CD14-positive monocyte (primary cell): Measurements from ENCODE around the gene RAB22A. TPM values are rescaled to one million over a fixed set of nuclear protein-coding genes. Genes with fewer than 3 reads are reported as not detected.

Source experiments
- DNase-seq, 3 donors: peaks; one replicate each; pipeline ENCODE4 v3.0.0-alpha.2; 2011 to 2022
- H2AFZ ChIP-seq: 2 replicates; pipeline ENCODE4 v1.6.0; 2012; ENCODE audit warnings: mild to moderate bottlenecking, low read depth, low read length, inconsistent platforms; ENCODE audit not compliant: insufficient read depth, poor library complexity, severe bottlenecking
- H3K27ac ChIP-seq, 2 donors: 1 replicate in 1 of 2; 2 replicates in 1 of 2; pipeline ENCODE4 v1.5.1; 2012 to 2013; ENCODE audit warnings: low read length in 2 of 2, control low read depth in 1 of 2, inconsistent platforms in 1 of 2, low read depth in 1 of 2, mild to moderate bottlenecking in 1 of 2
- H3K27me3 ChIP-seq, 2 donors: one replicate each; pipeline versions ENCODE4 v1.6.0 to v1.6.1; 2011 to 2013; ENCODE audit warnings: low read length in 2 of 2; ENCODE audit not compliant: control insufficient read depth in 2 of 2, insufficient read depth in 2 of 2
- H3K36me3 ChIP-seq, 2 donors: replicated peaks in 1 of 2; 1 replicate in 1 of 2; 2 replicates in 1 of 2; pipeline versions ENCODE4 v1.5.1 to v1.6.1; 2012 to 2013; ENCODE audit warnings: low read length in 2 of 2, control low read depth in 1 of 2, inconsistent platforms in 1 of 2, mild to moderate bottlenecking in 1 of 2; ENCODE audit not compliant: insufficient read depth in 2 of 2, control insufficient read depth in 1 of 2
- H3K4me1 ChIP-seq, 2 donors: 1 replicate in 1 of 2; 2 replicates in 1 of 2; pipeline versions ENCODE4 v1.5.1 to v1.6.1; 2012 to 2013; ENCODE audit warnings: low read length in 2 of 2, control low read depth in 1 of 2, inconsistent platforms in 1 of 2, mild to moderate bottlenecking in 1 of 2, moderate library complexity in 1 of 2; ENCODE audit not compliant: insufficient read depth in 2 of 2, control insufficient read depth in 1 of 2
- H3K4me2 ChIP-seq: replicated peaks from 2 replicates; pipeline ENCODE3; 2012; ENCODE audit warnings: low read length, moderate library complexity, mild to moderate bottlenecking; ENCODE audit not compliant: poor library complexity, severe bottlenecking; ENCODE audit errors: extremely low read depth
- H3K4me3 ChIP-seq, 3 experiments: fragments of 200-600 bp in 1 of 3; sonication (generic) in 1 of 3; replicated peaks in 1 of 3; 1 replicate in 2 of 3; 2 replicates in 1 of 3; pipeline ENCODE4 v1.5.1; 2011 to 2013; ENCODE audit warnings: low read length in 3 of 3, mild to moderate bottlenecking in 3 of 3, control low read depth in 2 of 3, low read depth in 2 of 3, inconsistent platforms in 1 of 3, moderate library complexity in 1 of 3
- H3K79me2 ChIP-seq: 2 replicates; pipeline ENCODE4 v1.6.0; 2012; ENCODE audit warnings: mild to moderate bottlenecking, control low read depth, inconsistent platforms, low read length, moderate library complexity; ENCODE audit not compliant: insufficient read depth
- H3K9ac ChIP-seq: 2 replicates; pipeline ENCODE4 v1.6.0; 2017; ENCODE audit warnings: low read length, mild to moderate bottlenecking; ENCODE audit not compliant: insufficient read depth, poor library complexity, severe bottlenecking
- H3K9me3 ChIP-seq, 2 donors: replicated peaks in 1 of 2; 1 replicate in 1 of 2; 2 replicates in 1 of 2; pipeline versions ENCODE4 v1.5.1 to v1.6.1; 2012 to 2013; ENCODE audit warnings: low read length in 2 of 2, control low read depth in 1 of 2; ENCODE audit not compliant: control insufficient read depth in 1 of 2, insufficient read depth in 1 of 2
- H4K20me1 ChIP-seq: 2 replicates; pipeline ENCODE4 v1.6.0; 2012; ENCODE audit warnings: mild to moderate bottlenecking, low read length, control low read depth, moderate library complexity; ENCODE audit not compliant: insufficient read depth
- H3K27ac Mint-ChIP-seq, 7 donors: one replicate each; pipeline ENCODE4 v1.8.0; 2020; ENCODE audit warnings: mild to moderate bottlenecking in 7 of 7, mixed read lengths in 7 of 7, moderate library complexity in 6 of 7, inconsistent platforms in 2 of 7
- H3K27me3 Mint-ChIP-seq, 3 donors: one replicate each; pipeline ENCODE4 v1.8.0; 2021 to 2022; ENCODE audit warnings: low read depth in 3 of 3, mild to moderate bottlenecking in 3 of 3, mixed read lengths in 3 of 3, moderate library complexity in 3 of 3, inconsistent platforms in 1 of 3
- H3K36me3 Mint-ChIP-seq, 2 donors: one replicate each; pipeline ENCODE4 v1.8.0; 2020; ENCODE audit warnings: mixed read lengths in 2 of 2, inconsistent platforms in 1 of 2, mild to moderate bottlenecking in 1 of 2
- H3K4me1 Mint-ChIP-seq: one replicate; pipeline ENCODE4 v1.8.0; 2020; ENCODE audit warnings: mild to moderate bottlenecking, mixed read lengths
- H3K4me3 Mint-ChIP-seq, 2 donors: one replicate each; pipeline ENCODE4 v1.8.0; 2020; ENCODE audit warnings: mild to moderate bottlenecking in 2 of 2, mixed read lengths in 2 of 2, moderate library complexity in 1 of 2
- H3K9me3 Mint-ChIP-seq, 7 donors: one replicate each; pipeline ENCODE4 v1.8.0; 2020 to 2022; ENCODE audit warnings: mixed read lengths in 7 of 7, mild to moderate bottlenecking in 6 of 7, moderate library complexity in 6 of 7, inconsistent platforms in 2 of 7
- WGBS: methylation state at CpG from one replicate; pipeline ENCODE4 v1.1.5; 2013; ENCODE audit warnings: missing lambda C conversion rate; ENCODE audit not compliant: insufficient coverage; 5-methylcytosine and 5-hydroxymethylcytosine counted together
- intact Hi-C, 2 donors: fragments of 100-400 bp; cut with micrococcal nuclease; formaldehyde crosslinking; loops; one replicate each; pipeline versions ENCODE4 v1.15.0 to v1.15.1; 2023
- polyA plus RNA-seq, 3 donors: library from polyadenylated mRNA; depleted of rRNA in 1 of 3; unstranded in 2 of 3; stranded (reverse) in 1 of 3; fragments of 300-500 nt in 2 of 3; fragments of >200 nt in 1 of 3; fragmentation: Illumina TruSeq in 2 of 3; gene quantifications; 1 replicate in 2 of 3; 2 replicates in 1 of 3; pipeline ENCODE4 v1.2.3, GENCODE V29; 2012 to 2021
- TF ChIP-seq, protein P1 (sequence below): fragments of 200-600 bp; IDR thresholded peaks from one replicate; pipeline ENCODE4 v1.8.0; 2022; ENCODE audit warnings: antibody characterized with exemption, mild to moderate bottlenecking

RAB22A gene
- polyA plus RNA-seq, 3 donors: 5.8 to 10.6 (median 9.8) TPM

DNA sequence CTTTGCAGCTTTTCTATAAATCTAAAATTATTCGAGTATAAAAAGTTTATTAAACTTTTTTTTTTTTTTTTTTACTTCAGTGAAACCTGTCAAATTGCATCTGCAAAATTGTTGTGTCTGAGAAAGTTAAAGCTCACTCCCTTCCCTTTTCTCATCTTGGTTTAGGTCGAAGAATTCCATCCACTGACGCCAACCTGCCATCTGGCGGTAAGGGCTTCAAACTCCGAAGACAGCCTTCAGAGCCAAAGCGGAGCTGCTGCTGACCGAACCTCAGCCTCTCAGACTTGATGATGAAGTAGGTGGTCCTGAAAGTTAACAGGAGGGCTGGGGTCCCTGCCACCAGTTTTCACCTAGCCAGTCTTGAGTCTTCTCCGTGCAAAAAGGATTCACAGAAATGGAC lies 49.9 kb downstream of the RAB22A start:
- Histone ChIP-seq H3K27ac (no peak overlapping the region), H3K4me2 (no peak overlapping the region), H3K36me3 (peaks cover 49 to 99% of the 10 kb centered on the region in 2 donors), H3K9ac (no peak overlapping the region), H2AFZ (no peak overlapping the region), H3K4me1 (peaks cover 0 to 3% of the 10 kb centered on the region in 2 donors), H3K9me3 (no peaks in the 10 kb centered on the region), H3K4me3 (no peak overlapping the region), H3K27me3 (no peaks in the 10 kb centered on the region), H3K79me2 (no peaks in the 10 kb centered on the region), H4K20me1 (no peaks in the 10 kb centered on the region)
- TF ChIP-seq, protein P1, sequence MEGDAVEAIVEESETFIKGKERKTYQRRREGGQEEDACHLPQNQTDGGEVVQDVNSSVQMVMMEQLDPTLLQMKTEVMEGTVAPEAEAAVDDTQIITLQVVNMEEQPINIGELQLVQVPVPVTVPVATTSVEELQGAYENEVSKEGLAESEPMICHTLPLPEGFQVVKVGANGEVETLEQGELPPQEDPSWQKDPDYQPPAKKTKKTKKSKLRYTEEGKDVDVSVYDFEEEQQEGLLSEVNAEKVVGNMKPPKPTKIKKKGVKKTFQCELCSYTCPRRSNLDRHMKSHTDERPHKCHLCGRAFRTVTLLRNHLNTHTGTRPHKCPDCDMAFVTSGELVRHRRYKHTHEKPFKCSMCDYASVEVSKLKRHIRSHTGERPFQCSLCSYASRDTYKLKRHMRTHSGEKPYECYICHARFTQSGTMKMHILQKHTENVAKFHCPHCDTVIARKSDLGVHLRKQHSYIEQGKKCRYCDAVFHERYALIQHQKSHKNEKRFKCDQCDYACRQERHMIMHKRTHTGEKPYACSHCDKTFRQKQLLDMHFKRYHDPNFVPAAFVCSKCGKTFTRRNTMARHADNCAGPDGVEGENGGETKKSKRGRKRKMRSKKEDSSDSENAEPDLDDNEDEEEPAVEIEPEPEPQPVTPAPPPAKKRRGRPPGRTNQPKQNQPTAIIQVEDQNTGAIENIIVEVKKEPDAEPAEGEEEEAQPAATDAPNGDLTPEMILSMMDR: no peak
- H3K27ac Mint-ChIP-seq: peak overlapping the region in 1 of 7 donors; percentile 8
- H3K9me3 Mint-ChIP-seq: no peaks in the 10 kb centered on the region
- H3K4me1 Mint-ChIP-seq: peaks cover 5% of the 10 kb centered on the region
- H3K36me3 Mint-ChIP-seq: peaks cover 78 to 80% of the 10 kb centered on the region in 2 donors
- no peak overlapping the region for H3K4me3 Mint-ChIP-seq
- no peak for DNase-seq
- intact Hi-C loops: no loop called here
- no peaks in the 10 kb centered on the region for H3K27me3 Mint-ChIP-seq
- WGBS: 94% methylated on average over 3 of the region's 8 CpGs

DNA sequence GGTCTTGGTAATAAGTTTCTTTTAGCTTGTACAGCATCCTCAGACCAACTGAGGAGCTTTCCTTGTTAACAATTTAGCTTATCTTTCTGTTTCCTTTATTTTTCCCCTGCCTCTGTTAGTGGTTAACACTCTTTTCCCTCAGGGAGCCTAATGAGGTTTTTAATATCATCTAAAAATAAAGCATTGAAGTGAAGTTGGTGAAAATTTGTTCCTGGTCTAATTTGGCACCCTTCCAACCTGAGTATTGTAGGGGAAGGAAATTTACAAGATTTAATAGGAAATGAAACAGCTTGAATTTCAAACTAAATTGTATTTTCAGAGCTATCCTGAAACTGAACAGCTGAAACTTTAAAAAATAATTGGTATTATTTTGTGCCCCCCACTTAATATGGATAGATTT lies 51.4 kb downstream of the RAB22A start:
- Mint-ChIP-seq H3K4me1 (peaks cover 5% of the 10 kb centered on the region), H3K27ac (peak overlapping the region in 1 of 7 donors; percentile 37), H3K27me3 (no peaks in the 10 kb centered on the region), H3K9me3 (no peaks in the 10 kb centered on the region), H3K36me3 (peaks cover 73 to 76% of the 10 kb centered on the region in 2 donors), H3K4me3 (no peak overlapping the region)
- Histone ChIP-seq H3K36me3 (peaks cover 36 to 97% of the 10 kb centered on the region in 2 donors), H3K79me2 (no peaks in the 10 kb centered on the region), H3K4me3 (no peak overlapping the region), H3K9ac (no peak overlapping the region), H3K4me2 (no peak overlapping the region), H3K4me1 (peaks cover 0 to 3% of the 10 kb centered on the region in 2 donors), H3K27ac (no peak overlapping the region), H3K9me3 (no peaks in the 10 kb centered on the region), H3K27me3 (no peaks in the 10 kb centered on the region), H4K20me1 (no peaks in the 10 kb centered on the region), H2AFZ (no peak overlapping the region)
- intact Hi-C loops: no loop called here
- TF ChIP-seq, protein P1: no peak
- DNase-seq: no peak
